Measurements from ENCODE around the gene FGF11. TPM values are rescaled to one million over a fixed set of nuclear protein-coding genes. Genes with fewer than 3 reads are reported as not detected.

FGF11 gene
- polyA plus RNA-seq, 4 donors = 0.61 to 0.86 TPM; not detected in 2

GRCh38 chr17:7396147-7396546 lies 43.2 kb upstream of the FGF11 start:
- peaks cover 0 to 8% (median 0%) of the 10 kb centered on the region in 3 donors for H3K36me3 ChIP-seq (ENCODE audit: control insufficient read depth in 3 of 3, insufficient read depth in 2 of 3, low read depth in 1 of 3, low read length in 3 of 3)
- no peaks in the 10 kb centered on the region for H3K9me3 ChIP-seq (ENCODE audit: control insufficient read depth in 2 of 2, insufficient read depth in 1 of 2, low read depth in 1 of 2, low read length in 1 of 2)
- H3K4me3 ChIP-seq (ENCODE audit: low read depth in 1 of 3, low read length in 3 of 3) = no peak overlapping the region
- peaks cover 0 to 15% (median 0%) of the 10 kb centered on the region in 3 donors for H3K4me1 ChIP-seq (ENCODE audit: control insufficient read depth in 3 of 3, insufficient read depth in 2 of 3, low read depth in 1 of 3, low read length in 2 of 3)
- no peak overlapping the region for H3K27ac ChIP-seq (ENCODE audit: low read depth in 1 of 3, low read length in 2 of 3)
- 85 to 95% (median 91%) methylated on average over 4 of the region's 4 CpGs for WGBS, 3 donors
- no peak for DNase-seq
- no peak for FAIRE-seq
- H3K27me3 ChIP-seq (ENCODE audit: control insufficient read depth in 3 of 3, insufficient read depth in 3 of 3, low read length in 3 of 3) = peaks cover 0 to 6% (median 0%) of the 10 kb centered on the region in 3 donors

- 90 to 94% (median 94%) methylated on average over 2 of the region's 2 CpGs for WGBS, 3 donors
- no peak for FAIRE-seq
Observed at GRCh38 chr17:7398612-7399011, 40.7 kb upstream of the FGF11 start.

GRCh38 chr17:7403043-7403726 lies 36.1 kb upstream of the FGF11 start:
- Histone ChIP-seq H3K27ac (ENCODE audit: low read depth in 1 of 3, low read length in 2 of 3) (peak overlapping the region; percentile 95 to 98 (median 98)), H3K27me3 (ENCODE audit: control insufficient read depth in 3 of 3, insufficient read depth in 3 of 3, low read length in 3 of 3) (peaks cover 0 to 32% (median 0%) of the 10 kb centered on the region in 3 donors), H3K4me3 (ENCODE audit: low read depth in 1 of 3, low read length in 3 of 3) (peak overlapping the region; percentile 57 to 84 (median 80)), H3K9me3 (ENCODE audit: control insufficient read depth in 2 of 2, insufficient read depth in 1 of 2, low read depth in 1 of 2, low read length in 1 of 2) (no peaks in the 10 kb centered on the region), H3K4me1 (ENCODE audit: control insufficient read depth in 3 of 3, insufficient read depth in 2 of 3, low read depth in 1 of 3, low read length in 2 of 3) (peaks cover 0 to 20% (median 7%) of the 10 kb centered on the region in 3 donors), H3K36me3 (ENCODE audit: control insufficient read depth in 3 of 3, insufficient read depth in 2 of 3, low read depth in 1 of 3, low read length in 3 of 3) (no peaks in the 10 kb centered on the region)
- peak; percentile 94 to 95 for DNase-seq
- WGBS, 3 donors = 5 to 12% (median 9%) methylated on average over 16 of the region's 16 CpGs
- no peak for FAIRE-seq

More at GRCh38 chr17:7398612-7399011, 40.7 kb upstream of the FGF11 start:
- Histone ChIP-seq H3K36me3 (ENCODE audit: control insufficient read depth in 3 of 3, insufficient read depth in 2 of 3, low read depth in 1 of 3, low read length in 3 of 3) (no peaks in the 10 kb centered on the region), H3K4me1 (ENCODE audit: control insufficient read depth in 3 of 3, insufficient read depth in 2 of 3, low read depth in 1 of 3, low read length in 2 of 3) (peaks cover 0 to 26% (median 7%) of the 10 kb centered on the region in 3 donors), H3K27ac (ENCODE audit: low read depth in 1 of 3, low read length in 2 of 3) (no peak overlapping the region), H3K4me3 (ENCODE audit: low read depth in 1 of 3, low read length in 3 of 3) (no peak overlapping the region), H3K27me3 (ENCODE audit: control insufficient read depth in 3 of 3, insufficient read depth in 3 of 3, low read length in 3 of 3) (peaks cover 0 to under 1% (median 0%) of the 10 kb centered on the region in 3 donors), H3K9me3 (ENCODE audit: control insufficient read depth in 2 of 2, insufficient read depth in 1 of 2, low read depth in 1 of 2, low read length in 1 of 2) (no peaks in the 10 kb centered on the region)
- DNase-seq = no peak

- H3K4me3 ChIP-seq (ENCODE audit: low read depth in 1 of 3, low read length in 3 of 3) = peak overlapping the region; percentile 57 to 84 (median 80)
- 0 to 1% (median 1%) methylated on average over 13 of the region's 13 CpGs for WGBS, 3 donors
- H3K36me3 ChIP-seq (ENCODE audit: control insufficient read depth in 3 of 3, insufficient read depth in 2 of 3, low read depth in 1 of 3, low read length in 3 of 3) = peaks cover 0 to 2% (median 0%) of the 10 kb centered on the region in 3 donors
- peaks cover 0 to 35% (median 0%) of the 10 kb centered on the region in 3 donors for H3K27me3 ChIP-seq (ENCODE audit: control insufficient read depth in 3 of 3, insufficient read depth in 3 of 3, low read length in 3 of 3)
- peak overlapping the region; percentile 95 to 98 (median 98) for H3K27ac ChIP-seq (ENCODE audit: low read depth in 1 of 3, low read length in 2 of 3)
- DNase-seq = no peak
- FAIRE-seq = no peak
- H3K4me1 ChIP-seq (ENCODE audit: control insufficient read depth in 3 of 3, insufficient read depth in 2 of 3, low read depth in 1 of 3, low read length in 2 of 3) = peaks cover 0 to 20% (median 7%) of the 10 kb centered on the region in 3 donors
- H3K9me3 ChIP-seq (ENCODE audit: control insufficient read depth in 2 of 2, insufficient read depth in 1 of 2, low read depth in 1 of 2, low read length in 1 of 2) = no peaks in the 10 kb centered on the region
Observed at GRCh38 chr17:7403727-7403976, 35.7 kb upstream of the FGF11 start.

GRCh38 chr17:7403977-7404736 lies 35.2 kb upstream of the FGF11 start, which contains the start of gene TMEM256:
TSS of gene TMEM256 (minus strand) at chr17:7404097. CDS start at chr17:7404084, 13 bp downstream.
- peaks cover 0 to 40% (median 0%) of the 10 kb centered on the region in 3 donors for H3K27me3 ChIP-seq (ENCODE audit: control insufficient read depth in 3 of 3, insufficient read depth in 3 of 3, low read length in 3 of 3)
- DNase-seq (peak; percentile 99 to 100), FAIRE-seq (peak; percentile 30)
- H3K9me3 ChIP-seq (ENCODE audit: control insufficient read depth in 2 of 2, insufficient read depth in 1 of 2, low read depth in 1 of 2, low read length in 1 of 2) = no peaks in the 10 kb centered on the region
- peak within 1 kb of the TSS; percentile 57 to 84 (median 80) for H3K4me3 ChIP-seq (ENCODE audit: low read depth in 1 of 3, low read length in 3 of 3)
- H3K27ac ChIP-seq (ENCODE audit: low read depth in 1 of 3, low read length in 2 of 3) = peak within 1 kb of the TSS; percentile 95 to 98 (median 98)
- WGBS, 3 donors = 0 to 1% (median 0%) methylated on average over 42 to 49 of the region's 49 CpGs
- H3K36me3 ChIP-seq (ENCODE audit: control insufficient read depth in 3 of 3, insufficient read depth in 2 of 3, low read depth in 1 of 3, low read length in 3 of 3) = peaks cover 0 to 6% (median 0%) of the 10 kb centered on the region in 3 donors
- H3K4me1 ChIP-seq (ENCODE audit: control insufficient read depth in 3 of 3, insufficient read depth in 2 of 3, low read depth in 1 of 3, low read length in 2 of 3) = peaks cover 0 to 20% (median 7%) of the 10 kb centered on the region in 3 donors

DNA sequence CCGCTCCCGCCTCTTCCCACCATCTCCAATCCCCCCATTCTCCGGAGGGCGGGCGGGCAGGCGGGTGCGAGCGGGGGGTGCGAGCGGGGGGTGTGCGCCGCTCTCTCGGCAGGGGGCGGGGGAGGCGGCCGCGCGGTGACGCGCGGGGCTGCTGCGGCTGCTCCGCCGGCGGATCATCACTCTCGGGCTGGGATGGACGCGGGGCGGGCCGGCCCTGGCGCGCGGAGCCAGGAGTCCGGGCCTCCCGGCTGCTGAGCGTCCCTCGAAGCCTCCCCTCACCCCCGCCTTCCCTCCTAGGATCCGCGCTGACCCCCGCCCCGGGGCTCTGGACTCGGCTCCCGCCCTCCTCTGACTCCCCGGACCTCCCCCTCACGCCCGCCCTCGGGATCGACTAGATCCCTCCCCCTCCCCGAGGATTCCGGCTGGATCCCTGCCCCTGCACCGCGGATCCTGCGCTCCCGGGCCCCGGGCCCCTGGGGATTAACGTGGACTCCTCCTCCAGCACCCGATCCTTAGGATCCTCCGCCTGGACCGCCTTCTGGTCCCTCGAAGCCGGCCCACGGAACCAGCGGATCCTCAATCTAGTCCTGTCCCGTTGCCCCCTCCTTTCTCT lies 34.5 kb upstream of the FGF11 start:
- 0 to 1% (median 1%) methylated on average over 31 to 65 of the region's 65 CpGs for WGBS, 3 donors
- H3K4me1 ChIP-seq (ENCODE audit: control insufficient read depth in 3 of 3, insufficient read depth in 2 of 3, low read depth in 1 of 3, low read length in 2 of 3) = peaks cover 0 to 20% (median 7%) of the 10 kb centered on the region in 3 donors
- FAIRE-seq = no peak
- DNase-seq = no peak
- H3K27ac ChIP-seq (ENCODE audit: low read depth in 1 of 3, low read length in 2 of 3) = peak overlapping the region in 2 of 3 donors; percentile 85 to 95
- no peaks in the 10 kb centered on the region for H3K9me3 ChIP-seq (ENCODE audit: control insufficient read depth in 2 of 2, insufficient read depth in 1 of 2, low read depth in 1 of 2, low read length in 1 of 2)
- peak overlapping the region; percentile 38 to 62 (median 49) for H3K4me3 ChIP-seq (ENCODE audit: low read depth in 1 of 3, low read length in 3 of 3)
- H3K27me3 ChIP-seq (ENCODE audit: control insufficient read depth in 3 of 3, insufficient read depth in 3 of 3, low read length in 3 of 3) = peaks cover 0 to 46% (median 0%) of the 10 kb centered on the region in 3 donors
- peaks cover 0 to 6% (median 0%) of the 10 kb centered on the region in 3 donors for H3K36me3 ChIP-seq (ENCODE audit: control insufficient read depth in 3 of 3, insufficient read depth in 2 of 3, low read depth in 1 of 3, low read length in 3 of 3)

GRCh38 chr17:7405350-7406234 lies 33.7 kb upstream of the FGF11 start:
- 9 to 21% (median 14%) methylated on average over 24 to 38 of the region's 38 CpGs for WGBS, 3 donors
- FAIRE-seq = no peak
- peaks cover 0 to 20% (median 7%) of the 10 kb centered on the region in 3 donors for H3K4me1 ChIP-seq (ENCODE audit: control insufficient read depth in 3 of 3, insufficient read depth in 2 of 3, low read depth in 1 of 3, low read length in 2 of 3)
- H3K36me3 ChIP-seq (ENCODE audit: control insufficient read depth in 3 of 3, insufficient read depth in 2 of 3, low read depth in 1 of 3, low read length in 3 of 3) = peaks cover 0 to 11% (median 0%) of the 10 kb centered on the region in 3 donors
- no peaks in the 10 kb centered on the region for H3K9me3 ChIP-seq (ENCODE audit: control insufficient read depth in 2 of 2, insufficient read depth in 1 of 2, low read depth in 1 of 2, low read length in 1 of 2)
- peak overlapping the region; percentile 38 to 62 (median 49) for H3K4me3 ChIP-seq (ENCODE audit: low read depth in 1 of 3, low read length in 3 of 3)
- H3K27me3 ChIP-seq (ENCODE audit: control insufficient read depth in 3 of 3, insufficient read depth in 3 of 3, low read length in 3 of 3) = peaks cover 0 to 51% (median 0%) of the 10 kb centered on the region in 3 donors
- peak overlapping the region in 1 of 3 donors; percentile 63 for H3K27ac ChIP-seq (ENCODE audit: low read depth in 1 of 3, low read length in 2 of 3)
- DNase-seq = peak in 1 of 2 donors; percentile 24

Measured in small intestine (tissue), 7 donors.